Activated CD4-positive, alpha-beta T cell treated with anti-CD3 and anti-CD28 coated beads, Interleukin-2, amount 50 U/mL, for 16 hours (primary cell): ENCODE data around the gene FCHSD2.
A peak's percentile ranks its signal among the peaks of the same experiment; 100 is the strongest.
"Not testable (repeated sequence)": the region's sequence is repeated elsewhere in the genome, so short reads cannot be mapped to it uniquely, and the experiment has no call there.

Experiments used
- DNase-seq: peaks from one replicate; pipeline ENCODE4 v3.0.0-alpha.2; 2020

FCHSD2 gene

DNA sequence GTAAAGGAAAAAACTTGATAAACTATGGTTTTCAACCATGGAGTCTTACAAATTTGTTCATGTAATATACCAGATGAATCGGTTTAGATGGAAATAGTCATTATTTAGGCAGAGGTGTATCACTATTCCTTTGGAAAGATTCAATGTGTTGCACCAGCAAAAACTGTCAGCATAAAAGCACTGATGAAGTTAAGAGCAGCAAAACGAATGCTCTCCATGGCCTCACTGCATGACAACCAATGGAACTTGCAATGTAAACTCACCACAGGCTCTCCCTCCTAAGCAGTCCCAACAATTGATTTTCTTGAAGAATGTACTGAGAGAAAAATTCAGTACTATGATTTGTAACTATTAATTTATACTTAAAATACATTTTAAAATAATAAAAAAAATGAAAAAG lies 139.9 kb downstream of the FCHSD2 start:
- no peak for DNase-seq

DNA sequence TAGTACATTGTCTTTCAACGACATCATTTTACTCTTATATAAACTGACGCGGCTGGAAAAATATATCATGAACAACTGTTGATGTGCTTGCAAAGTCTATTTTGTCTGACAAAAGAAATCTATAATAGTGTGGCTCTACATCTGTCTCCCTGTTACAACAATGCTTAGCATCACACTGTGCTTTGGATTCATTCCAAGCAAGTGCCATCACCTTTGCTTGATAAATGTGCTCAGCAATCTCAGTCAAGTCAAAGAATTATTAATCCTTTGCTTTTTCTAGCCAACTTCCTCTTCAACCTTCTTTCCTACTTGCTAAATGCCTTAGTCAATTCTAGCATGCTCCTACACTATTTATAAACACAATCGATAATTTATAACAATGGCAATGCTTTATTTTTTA lies 140.5 kb downstream of the FCHSD2 start:
- no peak for DNase-seq

DNA sequence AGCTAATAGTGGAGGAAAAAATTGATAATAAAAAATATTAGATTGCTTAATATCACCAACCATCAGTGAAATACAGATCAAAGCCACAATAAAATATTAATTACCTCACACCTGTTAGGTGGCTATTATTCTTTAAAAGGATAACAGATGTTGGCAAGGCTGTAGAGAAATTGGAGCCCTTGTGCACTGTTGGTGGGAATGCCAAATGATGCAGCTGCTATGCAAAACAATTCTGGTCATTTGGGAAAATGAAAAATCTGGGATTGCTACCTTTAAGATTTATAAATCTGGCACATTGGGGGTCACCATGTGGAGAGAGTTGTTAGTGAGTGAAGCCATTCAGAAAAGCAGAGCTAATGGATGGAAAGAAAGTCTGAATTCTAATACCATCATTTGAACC lies 143.4 kb downstream of the FCHSD2 start:
- DNase-seq, result no peak

DNA sequence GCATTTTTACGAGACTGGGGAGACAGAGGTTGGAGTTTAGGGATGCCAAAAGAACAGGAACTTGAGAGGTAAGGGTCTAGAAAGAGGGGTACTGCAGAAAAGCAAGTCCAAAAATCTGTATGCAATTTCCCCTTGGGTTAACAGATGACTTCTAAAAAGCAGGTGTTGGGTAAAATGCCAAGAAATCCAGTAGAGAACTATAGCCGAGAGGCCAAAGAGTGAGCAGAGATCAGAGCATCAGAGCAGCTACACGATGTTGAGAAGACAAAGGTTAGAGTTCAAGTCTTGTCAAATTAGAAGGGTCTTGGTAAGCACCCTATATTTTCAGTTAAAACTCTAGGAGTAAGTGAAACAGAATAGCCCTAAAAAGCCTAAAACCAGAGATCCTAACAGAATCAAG lies 145.2 kb downstream of the FCHSD2 start:
- DNase-seq, result no peak

DNA sequence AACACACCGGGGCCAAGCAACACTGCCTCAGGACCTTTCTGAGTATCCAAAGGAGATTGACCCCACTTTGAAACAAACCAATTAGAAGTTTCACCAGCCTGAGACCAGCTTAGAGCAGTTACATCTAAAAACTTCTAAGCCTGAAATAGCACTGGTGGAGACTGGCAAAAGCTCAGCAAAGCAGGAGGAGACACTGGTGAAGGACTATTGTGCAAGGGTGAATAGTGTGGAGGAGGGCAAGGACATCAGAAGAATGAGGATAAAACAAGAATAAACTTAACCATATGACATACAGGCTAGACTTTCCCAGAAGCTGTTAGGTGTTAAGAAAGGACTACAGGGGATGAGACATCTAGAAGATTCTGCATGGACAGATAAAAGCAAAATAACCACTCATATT lies 152.4 kb downstream of the FCHSD2 start:
- no peak for DNase-seq

GRCh38 chr11:72988821-72989220 lies 153.3 kb downstream of the FCHSD2 start:
- no peak for DNase-seq

DNA sequence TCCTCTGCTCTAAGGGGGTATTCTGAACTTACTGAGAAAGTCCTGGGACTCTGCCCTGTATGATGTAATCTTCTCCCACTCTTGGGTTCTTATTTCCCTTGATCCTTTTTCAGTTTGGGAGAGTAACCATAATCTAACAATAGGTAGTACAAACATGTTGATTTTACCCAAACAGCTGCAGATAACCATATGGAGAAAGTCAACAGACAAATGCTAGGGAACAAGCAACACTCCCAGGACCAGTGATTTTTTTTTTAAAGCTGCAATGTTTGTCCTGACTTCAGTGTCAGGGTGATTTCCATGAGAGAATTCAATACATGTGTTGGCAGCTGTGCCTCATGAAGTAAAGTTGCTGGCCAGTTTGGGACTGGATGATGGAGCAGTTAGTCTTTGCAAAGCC lies 156.5 kb downstream of the FCHSD2 start:
- no peak for DNase-seq

DNA sequence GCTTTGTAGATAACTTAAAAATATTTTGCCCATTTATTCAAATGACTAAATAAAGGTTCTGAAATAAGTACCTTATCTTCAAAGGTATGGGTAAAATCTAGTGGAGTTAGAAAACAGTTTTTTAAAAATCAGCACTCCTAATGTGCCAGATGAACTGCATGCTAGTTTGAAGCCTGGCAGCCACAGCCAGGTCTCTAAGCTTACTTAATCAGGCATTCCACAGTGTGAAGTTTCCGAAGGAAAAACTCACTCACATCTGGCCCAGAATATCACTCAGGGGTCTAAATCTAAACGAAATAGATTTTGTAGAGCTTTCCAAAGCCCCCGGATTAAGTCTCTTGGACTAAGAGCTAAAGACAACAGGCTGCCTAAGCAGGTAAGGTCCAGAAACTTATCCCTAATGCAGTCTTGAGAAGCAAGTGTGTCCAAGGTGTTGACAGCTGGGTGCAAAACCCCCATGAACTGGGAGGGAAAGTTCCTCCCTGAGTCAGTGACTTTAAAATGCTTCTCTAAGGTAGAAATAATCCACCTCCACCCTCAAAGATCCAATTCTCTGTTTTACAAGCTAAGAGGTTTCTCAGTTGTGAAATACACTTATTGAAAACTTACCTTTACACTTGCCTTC lies 157.6 kb downstream of the FCHSD2 start:
- DNase-seq, result no peak

- DNase-seq, result peak; percentile 15
Observed at GRCh38 chr11:72983560-72983959, 158.6 kb downstream of the FCHSD2 start.

- no peak for DNase-seq
Observed at GRCh38 chr11:72981971-72982685, 160.0 kb downstream of the FCHSD2 start.

GRCh38 chr11:72981080-72981479 lies 161.0 kb downstream of the FCHSD2 start:
- DNase-seq, result no peak

DNA sequence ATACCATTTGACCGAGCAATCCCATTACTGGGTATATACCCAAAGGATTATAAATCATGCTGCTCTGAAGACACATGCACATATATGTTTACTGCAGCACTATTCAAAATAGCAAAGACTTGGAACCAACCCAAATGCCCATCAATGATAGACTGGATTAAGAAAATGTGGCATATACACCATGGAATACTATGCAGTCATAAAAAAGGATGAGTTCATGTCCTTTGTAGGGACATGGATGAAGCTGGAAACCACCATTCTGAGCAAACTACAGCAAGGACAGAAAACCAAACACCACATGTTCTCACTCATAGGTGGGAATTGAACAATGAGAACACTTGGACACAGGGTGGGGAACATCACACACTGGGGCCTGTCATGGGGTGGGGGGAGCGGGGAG lies 164.3 kb downstream of the FCHSD2 start:
- not testable (repeated sequence) for DNase-seq

DNA sequence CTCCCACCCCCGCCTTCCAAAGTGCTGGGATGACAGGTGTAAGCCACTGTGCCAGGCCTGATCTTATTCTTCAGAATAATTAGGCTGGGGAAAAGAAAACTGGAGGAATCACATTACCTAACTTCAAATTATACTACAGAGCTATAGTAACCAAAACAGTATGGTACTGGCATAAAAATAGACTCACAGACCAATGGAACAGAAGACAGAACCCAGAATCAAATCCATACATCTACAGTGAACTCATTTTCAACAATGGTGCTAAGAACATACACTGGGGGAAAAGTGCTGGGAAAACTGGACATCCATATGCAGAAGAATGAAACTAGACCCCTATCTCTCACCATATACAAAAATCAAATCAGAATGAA lies 165.6 kb downstream of the FCHSD2 start:
- DNase-seq, result not testable (repeated sequence)

GRCh38 chr11:72975778-72976521 lies 166.2 kb downstream of the FCHSD2 start:
- peak; percentile 76 for DNase-seq

- no peak for DNase-seq
Observed at GRCh38 chr11:72974487-72975205, 167.5 kb downstream of the FCHSD2 start.

- DNase-seq, result no peak
Observed at GRCh38 chr11:72972496-72973128, 169.5 kb downstream of the FCHSD2 start.

DNA sequence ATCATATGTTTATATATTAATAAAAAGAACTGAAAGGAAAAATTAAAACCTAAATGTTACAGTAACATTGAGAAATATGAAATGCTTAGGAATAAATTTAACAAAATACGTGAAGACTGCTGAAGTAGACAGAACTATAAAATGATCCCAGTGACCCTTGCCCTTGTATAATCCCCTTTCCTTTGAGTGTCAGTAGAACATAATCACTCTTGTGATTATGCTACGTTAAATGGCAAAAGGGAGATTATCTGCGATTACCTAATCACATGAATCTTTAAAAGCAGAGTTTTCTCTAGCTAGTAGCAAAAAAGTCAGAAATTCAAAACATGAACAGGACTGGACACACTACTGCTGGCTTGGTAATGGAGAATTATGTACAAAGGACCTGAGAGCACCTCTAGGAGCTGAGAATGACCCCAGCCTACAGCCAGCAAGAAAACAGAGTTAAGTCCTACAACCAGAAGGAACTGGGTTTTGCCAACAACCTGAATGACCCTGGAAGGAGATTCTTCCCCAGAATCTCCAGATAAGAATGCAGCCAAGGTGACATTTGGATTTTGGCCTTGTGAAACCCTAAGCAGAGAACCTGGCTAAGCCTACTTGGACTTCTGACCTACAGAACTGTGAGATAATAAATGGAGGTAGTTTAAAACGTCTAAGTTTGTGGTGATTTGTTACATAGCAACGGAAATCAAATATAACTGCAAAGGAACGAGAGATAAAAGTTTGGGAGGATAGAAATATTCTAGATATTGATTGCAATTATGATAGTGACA lies 170.7 kb downstream of the FCHSD2 start:
- DNase-seq, result no peak

GRCh38 chr11:72970557-72971118 lies 171.5 kb downstream of the FCHSD2 start:
- peak; percentile 74 for DNase-seq

DNA sequence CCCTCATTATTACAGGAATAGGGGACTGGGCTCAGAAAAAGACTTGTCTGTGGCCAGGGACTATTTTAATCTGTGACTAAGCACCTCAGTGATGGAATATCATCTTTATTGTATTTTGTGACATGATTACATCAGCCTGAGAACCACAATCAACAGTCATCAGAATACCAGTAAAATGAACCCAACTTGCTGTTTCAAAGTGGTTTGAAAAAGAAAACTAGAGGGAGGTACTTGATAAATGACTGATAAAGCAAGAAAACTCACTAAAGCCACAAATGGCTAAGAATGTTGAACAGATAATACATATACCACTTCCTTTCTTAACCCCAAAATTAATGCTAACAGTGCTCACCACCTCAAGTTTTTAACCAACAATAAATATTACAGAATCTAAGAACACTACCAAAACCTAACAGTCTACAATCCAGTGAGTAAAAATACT lies 172.2 kb downstream of the FCHSD2 start:
- peak; percentile 91 for DNase-seq

- DNase-seq, result no peak
Observed at GRCh38 chr11:72968390-72968789, 173.7 kb downstream of the FCHSD2 start.

DNA sequence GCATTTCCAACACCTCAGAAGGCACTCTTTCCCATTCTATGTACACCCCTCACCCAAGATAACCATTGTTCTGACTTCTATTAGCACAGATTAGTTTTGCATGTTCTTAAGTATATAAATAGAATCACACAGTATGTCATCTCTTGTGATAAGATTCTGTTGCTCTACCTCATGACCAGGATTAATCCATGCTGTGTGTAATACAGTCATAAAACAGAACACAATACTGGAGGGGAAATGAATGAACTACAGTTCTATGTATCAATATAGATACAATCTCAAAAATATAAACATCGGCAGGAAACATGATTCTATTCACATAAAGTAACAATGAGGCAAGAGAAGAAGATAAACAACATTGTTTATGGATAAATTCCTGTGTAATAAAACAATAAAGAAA lies 176.4 kb downstream of the FCHSD2 start:
- no peak for DNase-seq

GRCh38 chr11:72962717-72963116 lies 179.4 kb downstream of the FCHSD2 start:
- DNase-seq, result no peak
